ENCODE results near the gene FGFR3.

FGFR3 gene

DNA sequence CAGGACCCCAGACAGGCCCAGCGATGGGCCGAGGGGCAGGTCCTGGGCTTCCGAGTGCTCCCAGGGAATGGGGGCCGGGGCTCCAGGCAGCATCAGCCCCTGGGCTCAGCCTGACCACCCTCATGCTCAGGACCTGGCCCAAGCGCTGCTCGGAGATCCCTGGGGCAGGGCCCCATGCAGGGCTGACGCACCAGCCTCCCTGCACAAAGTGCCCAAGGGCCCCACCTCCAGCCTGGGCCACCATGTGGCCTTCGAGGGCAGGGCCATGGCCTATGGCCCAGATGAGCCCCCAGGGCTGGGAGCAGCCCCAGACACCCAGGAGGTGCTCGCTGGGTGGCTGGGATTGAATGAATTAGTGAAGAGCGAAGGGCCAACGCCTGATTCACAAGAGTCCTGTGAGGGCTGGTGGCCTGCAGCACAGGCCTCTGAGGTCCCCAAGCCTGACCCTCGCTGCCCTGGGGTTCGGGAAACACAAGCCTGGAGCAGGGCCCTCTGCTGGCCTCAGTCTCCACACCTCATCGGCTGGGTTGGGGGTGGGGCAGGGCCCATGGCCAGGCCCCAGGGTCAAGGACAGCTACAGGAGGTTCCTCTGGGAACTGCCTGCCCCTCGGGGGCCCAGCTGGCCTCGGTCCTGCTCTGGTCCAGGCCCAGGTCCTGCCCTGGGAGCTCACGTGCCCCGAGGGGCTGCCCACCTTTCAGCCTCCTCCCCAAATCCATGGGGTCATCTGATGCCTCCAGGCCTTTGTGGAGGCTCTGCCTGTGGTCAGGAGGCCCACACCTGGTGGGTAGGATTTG is 13.3 kb upstream of the FGFR3 start:
- Histone ChIP-seq H2AFZ (ENCODE audit: low read depth) (no peak overlapping the region), H3K79me2 (ENCODE audit: insufficient read depth, low read depth) (no peaks in the 10 kb centered on the region), H3K27ac (no peak overlapping the region), H3K9ac (no peak overlapping the region), H4K20me1 (ENCODE audit: insufficient read depth) (no peaks in the 10 kb centered on the region), H3K36me3 (ENCODE audit: insufficient read depth) (no peaks in the 10 kb centered on the region), H3K27me3 (ENCODE audit: insufficient read depth, low read depth) (no peaks in the 10 kb centered on the region), H3K4me2 (no peak overlapping the region), H3K4me3 (IDR thresholded peaks at IDR 0.05; ENCODE audit: insufficient read depth, low read depth, low read length) (no peak overlapping the region), H3K4me1 (ENCODE audit: low read depth, poor library complexity, severe bottlenecking) (no peaks in the 10 kb centered on the region)
- TF ChIP-seq, protein P1, sequence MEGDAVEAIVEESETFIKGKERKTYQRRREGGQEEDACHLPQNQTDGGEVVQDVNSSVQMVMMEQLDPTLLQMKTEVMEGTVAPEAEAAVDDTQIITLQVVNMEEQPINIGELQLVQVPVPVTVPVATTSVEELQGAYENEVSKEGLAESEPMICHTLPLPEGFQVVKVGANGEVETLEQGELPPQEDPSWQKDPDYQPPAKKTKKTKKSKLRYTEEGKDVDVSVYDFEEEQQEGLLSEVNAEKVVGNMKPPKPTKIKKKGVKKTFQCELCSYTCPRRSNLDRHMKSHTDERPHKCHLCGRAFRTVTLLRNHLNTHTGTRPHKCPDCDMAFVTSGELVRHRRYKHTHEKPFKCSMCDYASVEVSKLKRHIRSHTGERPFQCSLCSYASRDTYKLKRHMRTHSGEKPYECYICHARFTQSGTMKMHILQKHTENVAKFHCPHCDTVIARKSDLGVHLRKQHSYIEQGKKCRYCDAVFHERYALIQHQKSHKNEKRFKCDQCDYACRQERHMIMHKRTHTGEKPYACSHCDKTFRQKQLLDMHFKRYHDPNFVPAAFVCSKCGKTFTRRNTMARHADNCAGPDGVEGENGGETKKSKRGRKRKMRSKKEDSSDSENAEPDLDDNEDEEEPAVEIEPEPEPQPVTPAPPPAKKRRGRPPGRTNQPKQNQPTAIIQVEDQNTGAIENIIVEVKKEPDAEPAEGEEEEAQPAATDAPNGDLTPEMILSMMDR (conservative IDR thresholded peaks at IDR 0.05; ENCODE audit: low read depth, low read length) = no peak

DNA sequence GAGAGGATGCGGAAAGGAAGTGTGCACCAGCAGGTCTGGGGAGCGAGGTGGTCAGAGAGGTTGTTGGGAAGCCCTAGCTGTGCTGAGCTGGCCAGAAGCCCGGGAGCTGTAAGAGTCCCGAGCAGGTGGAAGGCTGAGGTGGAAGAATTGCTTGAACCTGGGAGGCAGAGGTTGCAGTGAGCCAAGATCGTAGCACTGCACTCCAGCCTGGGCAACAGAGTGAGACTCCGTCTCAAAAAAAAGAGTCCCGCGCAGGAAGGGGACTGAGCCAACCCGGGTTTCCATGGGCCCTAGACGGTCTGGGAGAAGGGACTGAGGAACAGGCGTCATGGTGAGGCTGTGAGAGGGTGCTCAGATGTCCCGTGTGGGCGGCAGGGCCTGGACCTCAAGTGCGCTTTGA is 12.7 kb upstream of the FGFR3 start:
- Histone ChIP-seq H3K4me1 (ENCODE audit: low read depth, poor library complexity, severe bottlenecking) (no peaks in the 10 kb centered on the region), H2AFZ (ENCODE audit: low read depth) (no peak overlapping the region), H3K79me2 (ENCODE audit: insufficient read depth, low read depth) (no peaks in the 10 kb centered on the region), H3K4me2 (no peak overlapping the region), H3K4me3 (IDR thresholded peaks at IDR 0.05; ENCODE audit: insufficient read depth, low read depth, low read length) (no peak overlapping the region), H3K36me3 (ENCODE audit: insufficient read depth) (no peaks in the 10 kb centered on the region), H3K27ac (no peak overlapping the region), H3K27me3 (ENCODE audit: insufficient read depth, low read depth) (no peaks in the 10 kb centered on the region), H4K20me1 (ENCODE audit: insufficient read depth) (no peaks in the 10 kb centered on the region), H3K9ac (no peak overlapping the region)
- TF ChIP-seq, protein P1 (conservative IDR thresholded peaks at IDR 0.05; ENCODE audit: low read depth, low read length) = no peak

DNA sequence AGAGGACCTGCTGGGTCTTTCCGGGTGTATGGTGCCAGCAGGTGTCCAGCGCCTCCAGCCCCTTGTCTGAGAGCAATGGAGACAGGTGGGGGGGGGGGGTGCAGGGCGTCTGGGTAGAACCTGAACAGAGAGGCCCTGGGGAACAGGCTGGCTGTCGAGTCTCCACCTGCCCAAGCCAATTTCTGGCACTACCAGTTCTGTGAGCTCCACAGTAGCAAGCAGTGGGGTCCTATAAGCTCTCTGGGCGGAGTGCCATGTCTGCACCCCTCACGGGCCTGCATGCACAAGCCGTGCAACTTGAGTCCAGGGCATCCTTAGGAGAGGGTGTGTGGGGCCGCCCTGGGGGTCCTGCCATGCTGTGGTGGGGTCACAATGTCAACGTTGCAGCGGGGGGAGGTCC is 10.1 kb upstream of the FGFR3 start:
- Histone ChIP-seq H3K9ac (no peak overlapping the region), H2AFZ (ENCODE audit: low read depth) (no peak overlapping the region), H3K79me2 (ENCODE audit: insufficient read depth, low read depth) (no peaks in the 10 kb centered on the region), H3K4me3 (IDR thresholded peaks at IDR 0.05; ENCODE audit: insufficient read depth, low read depth, low read length) (no peak overlapping the region), H3K4me2 (no peak overlapping the region), H3K27me3 (ENCODE audit: insufficient read depth, low read depth) (no peaks in the 10 kb centered on the region), H3K27ac (no peak overlapping the region), H3K4me1 (ENCODE audit: low read depth, poor library complexity, severe bottlenecking) (no peaks in the 10 kb centered on the region), H3K36me3 (ENCODE audit: insufficient read depth) (no peaks in the 10 kb centered on the region), H4K20me1 (ENCODE audit: insufficient read depth) (no peaks in the 10 kb centered on the region)
- TF ChIP-seq, protein P1 (conservative IDR thresholded peaks at IDR 0.05; ENCODE audit: low read depth, low read length) = no peak

DNA sequence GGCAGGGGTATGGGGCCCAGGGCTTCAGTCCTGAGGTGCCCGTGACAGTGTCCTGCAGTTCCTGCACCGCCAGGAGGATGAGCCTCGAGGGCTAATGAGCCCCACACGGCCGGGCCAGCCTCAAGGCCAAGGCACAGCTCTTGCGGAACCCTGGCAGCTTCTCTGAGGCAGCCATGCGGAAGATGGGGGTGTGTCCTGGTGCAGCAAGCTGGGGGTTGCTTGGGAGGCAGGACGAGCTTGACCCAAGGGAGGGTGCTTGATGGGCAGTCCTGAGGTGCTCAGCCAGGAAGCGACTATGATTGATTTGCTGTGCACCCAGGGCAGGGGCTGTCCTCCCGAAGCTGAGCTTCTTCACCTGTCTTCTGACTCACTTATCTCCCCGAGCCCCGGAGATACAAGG is 9.1 kb upstream of the FGFR3 start:
- no peak overlapping the region for H3K4me2 ChIP-seq
- H3K4me3 ChIP-seq (IDR thresholded peaks at IDR 0.05; ENCODE audit: insufficient read depth, low read depth, low read length) = no peak overlapping the region
- H3K4me1 ChIP-seq (ENCODE audit: low read depth, poor library complexity, severe bottlenecking) = no peaks in the 10 kb centered on the region
- H3K79me2 ChIP-seq (ENCODE audit: insufficient read depth, low read depth) = no peaks in the 10 kb centered on the region
- no peak overlapping the region for H3K9ac ChIP-seq
- no peak overlapping the region for H2AFZ ChIP-seq (ENCODE audit: low read depth)
- TF ChIP-seq, protein P1 (conservative IDR thresholded peaks at IDR 0.05; ENCODE audit: low read depth, low read length) = no peak
- H3K27ac ChIP-seq = no peak overlapping the region
- no peaks in the 10 kb centered on the region for H3K27me3 ChIP-seq (ENCODE audit: insufficient read depth, low read depth)
- no peaks in the 10 kb centered on the region for H4K20me1 ChIP-seq (ENCODE audit: insufficient read depth)
- H3K36me3 ChIP-seq (ENCODE audit: insufficient read depth) = no peaks in the 10 kb centered on the region
